OCI-LY1 (cell line): ENCODE data around the gene MS4A4E.

Experiments used
- H2AFZ ChIP-seq: fragments of 200-600 bp; sonication (generic), shearing (Covaris generic); 2 replicates; pipeline ENCODE4 v1.6.0; 2014; ENCODE audit warnings: antibody characterized with exemption, mild to moderate bottlenecking, low read length
- H3F3A ChIP-seq: fragments of 200-600 bp; sonication (generic), shearing (Covaris generic); 2 replicates; pipeline ENCODE4 v1.6.0; 2014; ENCODE audit warnings: mild to moderate bottlenecking, antibody characterized with exemption, low read length, moderate library complexity; ENCODE audit not compliant: insufficient read depth
- H3K27ac ChIP-seq: fragments of 200-600 bp; sonication (generic); 2 replicates; pipeline ENCODE4 v1.5.1; 2014; ENCODE audit warnings: low read length, mixed run types, mild to moderate bottlenecking, low read depth; ENCODE audit not compliant: poor library complexity, severe bottlenecking
- H3K27me3 ChIP-seq: fragments of 200-600 bp; sonication (generic); 2 replicates; pipeline ENCODE4 v1.6.0; 2014; ENCODE audit warnings: antibody characterized with exemption, mild to moderate bottlenecking, low read length, moderate library complexity; ENCODE audit not compliant: insufficient read depth
- H3K36me3 ChIP-seq: fragments of 200-600 bp; sonication (generic); 2 replicates; pipeline ENCODE4 v1.6.1; 2014; ENCODE audit warnings: mild to moderate bottlenecking, antibody characterized with exemption, low read length, moderate library complexity, mixed read lengths; ENCODE audit not compliant: insufficient read depth
- H3K4me1 ChIP-seq: fragments of 200-600 bp; sonication (generic); 2 replicates; pipeline ENCODE4 v1.5.1; 2014; ENCODE audit warnings: mild to moderate bottlenecking, low read length, moderate library complexity; ENCODE audit not compliant: insufficient read depth, severe bottlenecking
- H3K4me2 ChIP-seq: fragments of 200-600 bp; sonication (generic), shearing (Covaris generic); 2 replicates; pipeline ENCODE4 v1.6.1; 2014; ENCODE audit warnings: low read length
- H3K4me3 ChIP-seq: fragments of 200-600 bp; sonication (generic); 2 replicates; pipeline ENCODE4 v1.5.1; 2014; ENCODE audit warnings: low read length, low read depth, mild to moderate bottlenecking, mixed read lengths; ENCODE audit not compliant: poor library complexity, severe bottlenecking
- H3K79me2 ChIP-seq: fragments of 200-600 bp; shearing (Covaris generic); 2 replicates; pipeline ENCODE4 v1.6.1; 2016; ENCODE audit warnings: mixed run types, low read length, mixed read lengths; ENCODE audit not compliant: insufficient read depth
- H3K9ac ChIP-seq: fragments of 200-600 bp; sonication (generic), shearing (Covaris generic); 2 replicates; pipeline ENCODE4 v1.6.1; 2014; ENCODE audit warnings: mild to moderate bottlenecking, low read length, mixed read lengths
- H3K9me2 ChIP-seq: fragments of 200-600 bp; sonication (generic), shearing (Covaris generic); 2 replicates; pipeline ENCODE4 v1.6.1; 2014; ENCODE audit warnings: low read depth, mild to moderate bottlenecking, low read length, mixed read lengths
- H3K9me3 ChIP-seq: fragments of 200-600 bp; shearing (Covaris generic); 2 replicates; pipeline ENCODE4 v1.6.1; 2014; ENCODE audit warnings: low read length, mixed read lengths
- H4K20me1 ChIP-seq: fragments of 200-600 bp; sonication (generic), shearing (Covaris generic); 2 replicates; pipeline ENCODE4 v1.6.0; 2016; ENCODE audit warnings: mild to moderate bottlenecking, low read length; ENCODE audit not compliant: insufficient read depth
- CTCF ChIP-seq: fragments of 200-600 bp; sonication (generic), shearing (Covaris generic); IDR thresholded peaks from 2 replicates; pipeline ENCODE4 v1.5.1; 2017; ENCODE audit warnings: mild to moderate bottlenecking, antibody characterized with exemption, low read length, moderate library complexity, mixed read lengths
- EZH2 ChIP-seq: fragments of 200-600 bp; sonication (generic), shearing (Covaris generic); IDR thresholded peaks from 2 replicates; pipeline ENCODE4 v1.8.0; 2017; ENCODE audit warnings: borderline replicate concordance, mixed run types, mild to moderate bottlenecking, antibody characterized with exemption, low read length, moderate library complexity, mixed read lengths

The MS4A4E gene

DNA sequence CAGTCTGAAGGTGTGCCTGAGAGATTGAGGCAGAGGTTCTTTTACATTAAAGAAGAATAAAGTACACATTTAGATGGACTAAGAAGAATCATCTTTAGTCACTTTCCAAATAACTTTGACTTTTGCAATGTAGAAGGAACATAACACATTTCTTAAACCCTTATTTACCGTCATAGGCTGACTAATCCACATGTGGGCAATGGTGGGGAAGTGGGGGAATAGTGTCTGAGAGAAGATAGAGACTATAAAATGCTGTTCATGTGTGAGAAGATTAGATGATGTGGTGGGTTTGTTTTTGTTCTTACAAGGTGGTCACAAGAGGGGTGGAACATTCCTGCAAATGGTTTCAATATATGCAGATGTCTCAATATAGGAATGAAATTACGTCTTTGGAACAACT is 39.3 kb upstream of the MS4A4E start:
- TF ChIP-seq CTCF (no peak), EZH2 (no peak)
- H3K9ac ChIP-seq, result no peak overlapping the region
- H3K27ac ChIP-seq, result no peak overlapping the region

GRCh38 chr11:60281485-60281884 is 38.5 kb upstream of the MS4A4E start:
- H3K27ac ChIP-seq, result no peak overlapping the region

More for the DNA sequence above, 39.3 kb upstream of the MS4A4E start:
- H4K20me1 ChIP-seq, result no peaks in the 10 kb centered on the region
- no peaks in the 10 kb centered on the region for H3K36me3 ChIP-seq
- H3K4me1 ChIP-seq, result no peaks in the 10 kb centered on the region
- no peak overlapping the region for H2AFZ ChIP-seq
- no peaks in the 10 kb centered on the region for H3F3A ChIP-seq
- H3K4me2 ChIP-seq, result no peak overlapping the region
- H3K27me3 ChIP-seq, result no peaks in the 10 kb centered on the region
- no peaks in the 10 kb centered on the region for H3K9me2 ChIP-seq
- H3K4me3 ChIP-seq, result no peak overlapping the region
- no peaks in the 10 kb centered on the region for H3K9me3 ChIP-seq
- H3K79me2 ChIP-seq, result no peaks in the 10 kb centered on the region

DNA sequence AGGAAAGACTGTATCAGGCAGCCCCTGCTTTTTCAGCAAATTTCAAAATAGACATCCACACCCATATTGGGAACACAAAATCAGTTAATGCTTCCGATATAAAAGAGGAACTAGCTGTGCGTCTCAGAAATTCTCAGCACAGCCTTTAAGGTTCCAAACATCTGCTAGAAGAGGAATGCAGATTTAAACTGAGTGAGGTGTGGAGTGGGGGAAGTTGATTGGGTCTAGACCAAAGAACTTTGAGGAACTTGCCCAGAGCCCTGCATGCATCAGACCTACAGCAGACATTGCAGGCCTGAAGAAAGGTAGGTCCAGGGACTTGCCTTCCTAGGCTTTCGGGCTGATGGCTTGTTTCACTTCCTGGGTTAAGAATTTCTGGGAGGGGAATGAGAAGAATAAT is 37.5 kb upstream of the MS4A4E start, which contains the start of gene MS4A4A:
Gene MS4A4A (plus strand): TSS at position 255 of the 400 bp plus-strand sequence. CDS start 10 bp downstream, at position 265.
- H3K27ac ChIP-seq, result no peak within 1 kb of the TSS
- no peaks in the 10 kb centered on the region for H3K9me3 ChIP-seq
- no peaks in the 10 kb centered on the region for H3K4me1 ChIP-seq
- H3K79me2 ChIP-seq, result no peaks in the 10 kb centered on the region
- no peak within 1 kb of the TSS for H3K4me3 ChIP-seq
- H3K27me3 ChIP-seq, result no peaks in the 10 kb centered on the region
- H2AFZ ChIP-seq, result no peak within 1 kb of the TSS
- H3K36me3 ChIP-seq, result no peaks in the 10 kb centered on the region
- no peaks in the 10 kb centered on the region for H3F3A ChIP-seq
- H3K4me2 ChIP-seq, result no peak within 1 kb of the TSS
- H4K20me1 ChIP-seq, result no peaks in the 10 kb centered on the region
- TF ChIP-seq EZH2 (no peak), CTCF (no peak)
- no peak within 1 kb of the TSS for H3K9ac ChIP-seq
- H3K9me2 ChIP-seq, result no peaks in the 10 kb centered on the region

More at GRCh38 chr11:60281485-60281884, 38.5 kb upstream of the MS4A4E start:
- no peak for TF ChIP-seq EZH2
- TF ChIP-seq CTCF, result no peak
- Histone ChIP-seq H3K27me3 (no peaks in the 10 kb centered on the region), H3K79me2 (no peaks in the 10 kb centered on the region), H3K4me3 (no peak overlapping the region), H3K9me2 (no peaks in the 10 kb centered on the region), H3K9me3 (no peaks in the 10 kb centered on the region), H3K9ac (no peak overlapping the region), H3K4me1 (no peaks in the 10 kb centered on the region), H3F3A (no peaks in the 10 kb centered on the region), H4K20me1 (no peaks in the 10 kb centered on the region), H3K36me3 (no peaks in the 10 kb centered on the region), H3K4me2 (no peak overlapping the region), H2AFZ (no peak overlapping the region)
